Osteoblast (primary cell): ENCODE measurements around the gene PRM1. TPM values are rescaled to one million over a fixed set of nuclear protein-coding genes. Genes with fewer than 3 reads are reported as not detected.
A peak's percentile ranks its signal among the peaks of the same experiment; 100 is the strongest.

Experiments
- DNase-seq: peaks from one replicate; pipeline ENCODE4 v3.0.0; 2011; ENCODE audit warnings: low spot score, mixed read lengths; ENCODE audit not compliant: insufficient read length; ENCODE audit errors: missing footprints
- H2AFZ ChIP-seq: 2 replicates; pipeline ENCODE4 v1.6.0; 2011; ENCODE audit warnings: mild to moderate bottlenecking, low read length
- H3K27ac ChIP-seq: 2 replicates; pipeline ENCODE4 v1.5.1; 2011; ENCODE audit warnings: mild to moderate bottlenecking, low read depth, low read length, moderate library complexity
- H3K27me3 ChIP-seq: 2 replicates; pipeline ENCODE4 v1.6.0; 2012; ENCODE audit warnings: mild to moderate bottlenecking, control low read depth, inconsistent platforms, low read length, moderate library complexity; ENCODE audit not compliant: insufficient read depth
- H3K36me3 ChIP-seq: 2 replicates; pipeline ENCODE4 v1.5.1; 2011; ENCODE audit warnings: mild to moderate bottlenecking, low read length, control low read depth, moderate library complexity; ENCODE audit not compliant: insufficient read depth
- H3K4me1 ChIP-seq: 2 replicates; pipeline ENCODE4 v1.5.1; 2011; ENCODE audit warnings: mild to moderate bottlenecking, low read length, control low read depth, moderate library complexity; ENCODE audit not compliant: insufficient read depth
- H3K4me2 ChIP-seq: 2 replicates; pipeline ENCODE4 v1.6.0; 2011; ENCODE audit warnings: mild to moderate bottlenecking, low read length; ENCODE audit not compliant: insufficient read depth
- H3K4me3 ChIP-seq: fragments of 200-600 bp; sonication (generic); 3 replicates; pipeline ENCODE4 v1.5.1; 2012; ENCODE audit warnings: mild to moderate bottlenecking, low read length, inconsistent platforms; ENCODE audit not compliant: insufficient read depth
- H3K79me2 ChIP-seq: 2 replicates; pipeline ENCODE4 v1.6.0; 2012; ENCODE audit warnings: mild to moderate bottlenecking, low read length, control low read depth, inconsistent platforms; ENCODE audit not compliant: insufficient read depth
- H3K9me3 ChIP-seq: 2 replicates; pipeline ENCODE4 v1.5.1; 2011; ENCODE audit warnings: low read depth, low read length, control low read depth
- H4K20me1 ChIP-seq: 2 replicates; pipeline ENCODE4 v1.6.0; 2012; ENCODE audit warnings: mild to moderate bottlenecking, low read length, control low read depth; ENCODE audit not compliant: insufficient read depth
- total RNA-seq: library from RNA; depleted of rRNA; stranded (reverse); fragments of >200 nt; gene quantifications from 2 replicates; pipeline ENCODE4 v1.2.3, GENCODE V29; 2012
- TF ChIP-seq, protein P1 (sequence below): IDR thresholded peaks from 2 replicates; pipeline ENCODE4 v1.5.1; 2011; ENCODE audit warnings: mild to moderate bottlenecking, low read depth, low read length, moderate library complexity; ENCODE audit errors: extremely low read depth

The PRM1 gene
- total RNA-seq, 1 donor = not detected

DNA sequence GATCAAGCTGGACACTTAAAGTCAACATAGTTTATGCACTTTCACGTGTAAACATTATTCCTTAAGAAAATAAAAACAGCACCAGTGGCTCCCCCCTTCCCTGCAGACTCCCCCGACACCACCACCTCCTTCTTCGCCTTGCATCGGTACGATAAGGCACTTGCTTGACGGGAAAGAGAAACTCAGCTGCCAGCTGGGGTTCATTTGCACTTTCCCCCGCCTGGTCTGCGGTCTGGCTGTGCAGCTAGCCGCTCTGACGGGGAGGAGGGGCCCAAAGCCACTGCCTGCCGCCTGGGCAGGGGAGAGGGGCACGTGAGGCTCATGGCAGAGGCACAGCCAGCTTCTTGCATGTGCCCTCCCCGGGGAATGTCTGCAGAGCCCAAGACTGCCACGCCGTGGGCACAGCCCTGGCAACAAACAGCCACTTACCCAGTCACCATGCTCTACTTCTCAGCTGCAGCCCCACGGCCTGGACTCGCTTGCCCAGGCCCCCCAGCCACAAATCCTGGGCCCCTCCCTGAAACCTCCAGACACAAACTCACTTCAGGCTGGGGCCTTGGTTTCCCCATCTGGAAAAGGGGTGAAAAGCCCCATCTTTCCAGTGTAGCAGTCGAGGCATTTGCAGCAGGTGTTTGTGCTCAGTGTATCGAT lies 16.5 kb upstream of the PRM1 start:
- peak overlapping the region; percentile 82 for H3K4me2 ChIP-seq

DNA sequence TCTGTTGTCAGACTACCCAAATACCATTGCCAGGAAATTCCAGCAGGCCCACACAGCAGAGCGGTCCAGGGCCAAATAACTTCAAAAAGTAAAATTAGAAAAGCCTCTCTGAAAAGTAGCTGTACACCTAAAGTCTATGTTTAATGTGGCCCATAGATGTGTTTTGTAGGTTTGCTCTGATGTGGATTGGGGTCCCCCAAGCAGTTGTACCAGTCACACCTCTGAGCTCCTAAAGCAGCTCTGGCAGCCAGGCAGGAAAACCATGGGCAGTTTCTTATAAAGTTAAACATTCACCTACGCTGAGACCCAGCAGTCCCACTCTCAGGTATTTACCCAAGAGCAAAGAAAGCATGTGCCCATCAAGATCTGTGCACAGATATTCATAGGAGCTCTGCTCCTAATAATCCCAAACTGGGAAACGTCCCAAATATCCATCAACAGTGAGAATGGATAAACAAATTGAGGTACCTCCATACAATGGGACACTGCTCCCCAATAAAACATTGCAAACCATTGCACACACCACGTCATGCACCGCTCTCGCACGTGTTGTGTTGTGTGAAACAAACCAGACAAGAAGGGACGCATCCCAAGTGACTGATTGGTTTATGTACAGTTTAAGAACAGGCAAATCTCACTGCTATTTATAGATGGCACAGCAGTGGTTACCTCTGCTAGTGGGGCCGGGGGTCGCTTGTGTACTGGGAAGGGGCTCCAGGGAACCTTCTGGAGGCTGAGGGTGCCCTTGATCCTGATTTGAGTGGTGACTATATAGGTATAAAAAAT lies 15.8 kb upstream of the PRM1 start:
- H2AFZ ChIP-seq = peak overlapping the region; percentile 73
- H3K27ac ChIP-seq = no peak overlapping the region
- H3K4me1 ChIP-seq = peaks cover 10% of the 10 kb centered on the region
- no peaks in the 10 kb centered on the region for H3K36me3 ChIP-seq
- peak overlapping the region; percentile 82 for H3K4me2 ChIP-seq
- DNase-seq = peak; percentile 1
- H3K4me3 ChIP-seq = peak overlapping the region; percentile 48
- peaks cover 7% of the 10 kb centered on the region for H3K27me3 ChIP-seq
- no peaks in the 10 kb centered on the region for H3K79me2 ChIP-seq
- H3K9me3 ChIP-seq = no peaks in the 10 kb centered on the region
- TF ChIP-seq, protein P1, sequence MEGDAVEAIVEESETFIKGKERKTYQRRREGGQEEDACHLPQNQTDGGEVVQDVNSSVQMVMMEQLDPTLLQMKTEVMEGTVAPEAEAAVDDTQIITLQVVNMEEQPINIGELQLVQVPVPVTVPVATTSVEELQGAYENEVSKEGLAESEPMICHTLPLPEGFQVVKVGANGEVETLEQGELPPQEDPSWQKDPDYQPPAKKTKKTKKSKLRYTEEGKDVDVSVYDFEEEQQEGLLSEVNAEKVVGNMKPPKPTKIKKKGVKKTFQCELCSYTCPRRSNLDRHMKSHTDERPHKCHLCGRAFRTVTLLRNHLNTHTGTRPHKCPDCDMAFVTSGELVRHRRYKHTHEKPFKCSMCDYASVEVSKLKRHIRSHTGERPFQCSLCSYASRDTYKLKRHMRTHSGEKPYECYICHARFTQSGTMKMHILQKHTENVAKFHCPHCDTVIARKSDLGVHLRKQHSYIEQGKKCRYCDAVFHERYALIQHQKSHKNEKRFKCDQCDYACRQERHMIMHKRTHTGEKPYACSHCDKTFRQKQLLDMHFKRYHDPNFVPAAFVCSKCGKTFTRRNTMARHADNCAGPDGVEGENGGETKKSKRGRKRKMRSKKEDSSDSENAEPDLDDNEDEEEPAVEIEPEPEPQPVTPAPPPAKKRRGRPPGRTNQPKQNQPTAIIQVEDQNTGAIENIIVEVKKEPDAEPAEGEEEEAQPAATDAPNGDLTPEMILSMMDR = no peak
- no peaks in the 10 kb centered on the region for H4K20me1 ChIP-seq

More for the DNA sequence above, 16.5 kb upstream of the PRM1 start:
- TF ChIP-seq, protein P1 = no peak
- no peak overlapping the region for H3K27ac ChIP-seq
- peaks cover 4% of the 10 kb centered on the region for H3K27me3 ChIP-seq
- peak overlapping the region; percentile 48 for H3K4me3 ChIP-seq
- no peaks in the 10 kb centered on the region for H3K9me3 ChIP-seq
- no peaks in the 10 kb centered on the region for H4K20me1 ChIP-seq
- peak; percentile 90 for DNase-seq
- H3K4me1 ChIP-seq = peaks cover 10% of the 10 kb centered on the region
- H3K79me2 ChIP-seq = no peaks in the 10 kb centered on the region
- no peaks in the 10 kb centered on the region for H3K36me3 ChIP-seq
- H2AFZ ChIP-seq = peak overlapping the region; percentile 73

DNA sequence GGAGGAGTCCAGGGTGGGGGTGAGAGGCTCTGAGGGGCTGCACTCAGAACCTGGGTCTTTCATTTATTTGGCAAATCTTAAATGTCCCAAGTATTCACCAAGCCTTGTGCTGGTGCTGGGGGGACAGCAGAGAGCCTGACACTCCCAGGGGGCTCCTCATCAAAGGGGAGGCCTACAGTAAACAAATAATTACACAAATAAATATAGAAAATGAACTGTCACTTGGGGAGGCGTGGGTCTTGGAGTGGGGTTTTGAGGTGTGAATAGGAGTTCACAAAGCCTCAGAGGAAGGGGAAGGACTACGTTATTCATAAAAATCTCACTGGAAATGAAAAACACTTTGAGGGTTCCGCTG lies 15.2 kb upstream of the PRM1 start:
- Histone ChIP-seq H3K79me2 (no peaks in the 10 kb centered on the region), H3K4me1 (peaks cover 10% of the 10 kb centered on the region), H3K36me3 (no peaks in the 10 kb centered on the region), H2AFZ (no peak overlapping the region), H3K27me3 (peaks cover 12% of the 10 kb centered on the region), H3K27ac (no peak overlapping the region), H3K4me3 (no peak overlapping the region), H3K4me2 (no peak overlapping the region), H3K9me3 (no peaks in the 10 kb centered on the region), H4K20me1 (no peaks in the 10 kb centered on the region)
- DNase-seq = no peak
- TF ChIP-seq, protein P1 = no peak

DNA sequence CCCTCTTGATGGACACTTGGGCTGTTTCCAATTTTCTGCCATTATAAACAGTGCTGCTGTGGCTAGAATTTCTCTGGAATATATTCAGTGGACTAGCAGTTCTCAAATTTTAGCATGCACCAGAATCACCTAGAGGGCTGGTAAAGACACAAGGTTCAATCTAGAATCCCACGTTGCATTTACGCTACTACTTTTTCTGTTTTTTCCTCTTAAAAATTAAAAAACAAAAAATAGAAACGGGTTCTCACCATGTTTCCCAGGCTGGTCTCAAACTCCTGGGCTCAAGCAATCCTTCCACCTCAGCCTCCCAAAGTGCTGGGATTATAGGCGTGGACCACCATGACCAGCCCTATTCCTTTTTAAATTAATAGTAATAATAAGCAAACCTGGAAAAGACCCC lies 14.5 kb upstream of the PRM1 start:
- Histone ChIP-seq H3K4me3 (no peak overlapping the region), H4K20me1 (no peaks in the 10 kb centered on the region), H2AFZ (no peak overlapping the region), H3K27me3 (peaks cover 13% of the 10 kb centered on the region), H3K36me3 (no peaks in the 10 kb centered on the region), H3K9me3 (no peaks in the 10 kb centered on the region), H3K27ac (no peak overlapping the region), H3K79me2 (no peaks in the 10 kb centered on the region), H3K4me2 (no peak overlapping the region), H3K4me1 (peaks cover 10% of the 10 kb centered on the region)
- DNase-seq = no peak
- TF ChIP-seq, protein P1 = no peak
